Activated B cell treated with CpG ODN at 0.5 μM for 24 hours (primary cell): ENCODE results near the gene OXGR1. TPM values are rescaled to one million over a fixed set of nuclear protein-coding genes. Genes with fewer than 3 reads are reported as not detected.

ENCODE experiments used
- ATAC-seq: fragments of 200-7000 bp; cut with Tn5 transposase; one replicate; pipeline ENCODE4 v1.10.0; 2021; ENCODE audit warnings: low read depth, mild to moderate bottlenecking, moderate library complexity
- CTCF ChIA-PET: fragments of 350-600 bp; sonication (Branson Sonifier 250); formaldehyde crosslinking; loops from one replicate; lab custom pipeline; 2021; ENCODE audit warnings: antibody characterized with exemption; lab: Charles Lee
- POLR2A ChIA-PET: fragments of 350-600 bp; sonication (Branson Sonifier 250); formaldehyde crosslinking; loops from one replicate; lab custom pipeline; 2021; ENCODE audit warnings: antibody characterized with exemption; lab: Charles Lee
- DNase-seq: peaks from one replicate; pipeline ENCODE4 v3.0.0; 2022
- H3K27ac Mint-ChIP-seq: one replicate; pipeline ENCODE4 v1.8.0; 2020; ENCODE audit warnings: mixed read lengths
- H3K27me3 Mint-ChIP-seq: one replicate; pipeline ENCODE4 v1.8.0; 2021; ENCODE audit warnings: mixed read lengths
- H3K36me3 Mint-ChIP-seq: one replicate; pipeline ENCODE4 v1.8.0; 2021; ENCODE audit warnings: low read depth, mixed read lengths
- H3K4me1 Mint-ChIP-seq: one replicate; pipeline ENCODE4 v1.8.0; 2021; ENCODE audit warnings: mixed read lengths
- H3K4me3 Mint-ChIP-seq: one replicate; pipeline ENCODE4 v1.8.0; 2020; ENCODE audit warnings: mild to moderate bottlenecking, mixed read lengths
- H3K9me3 Mint-ChIP-seq: one replicate; pipeline ENCODE4 v1.8.0; 2020; ENCODE audit warnings: mixed read lengths
- intact Hi-C: fragments of 100-400 bp; cut with micrococcal nuclease; formaldehyde crosslinking; loops from one replicate; pipeline ENCODE4 v1.15.1; 2024
- total RNA-seq: library from RNA; stranded (reverse); gene quantifications from 2 replicates; pipeline ENCODE4 v1.2.3, GENCODE V29; 2022
- TF ChIP-seq, protein P1 (sequence below): fragments of 200-600 bp; IDR thresholded peaks from one replicate; pipeline ENCODE4 v1.8.0; 2022; ENCODE audit warnings: antibody characterized with exemption, mild to moderate bottlenecking

OXGR1 gene
- not detected in 2 replicates for total RNA-seq

- no peaks in the 10 kb centered on the region for H3K36me3 Mint-ChIP-seq
- POLR2A ChIA-PET, result no interaction called here
- peaks cover 7% of the 10 kb centered on the region for H3K4me1 Mint-ChIP-seq
- no peaks in the 10 kb centered on the region for H3K9me3 Mint-ChIP-seq
- H3K27ac Mint-ChIP-seq, result no peak within 1 kb of the TSS
- intact Hi-C loops, result no loop called here
- peaks cover 28% of the 10 kb centered on the region for H3K27me3 Mint-ChIP-seq
- CTCF ChIA-PET, result no interaction called here
- DNase-seq (no peak), ATAC-seq (no peak)
- TF ChIP-seq, protein P1, sequence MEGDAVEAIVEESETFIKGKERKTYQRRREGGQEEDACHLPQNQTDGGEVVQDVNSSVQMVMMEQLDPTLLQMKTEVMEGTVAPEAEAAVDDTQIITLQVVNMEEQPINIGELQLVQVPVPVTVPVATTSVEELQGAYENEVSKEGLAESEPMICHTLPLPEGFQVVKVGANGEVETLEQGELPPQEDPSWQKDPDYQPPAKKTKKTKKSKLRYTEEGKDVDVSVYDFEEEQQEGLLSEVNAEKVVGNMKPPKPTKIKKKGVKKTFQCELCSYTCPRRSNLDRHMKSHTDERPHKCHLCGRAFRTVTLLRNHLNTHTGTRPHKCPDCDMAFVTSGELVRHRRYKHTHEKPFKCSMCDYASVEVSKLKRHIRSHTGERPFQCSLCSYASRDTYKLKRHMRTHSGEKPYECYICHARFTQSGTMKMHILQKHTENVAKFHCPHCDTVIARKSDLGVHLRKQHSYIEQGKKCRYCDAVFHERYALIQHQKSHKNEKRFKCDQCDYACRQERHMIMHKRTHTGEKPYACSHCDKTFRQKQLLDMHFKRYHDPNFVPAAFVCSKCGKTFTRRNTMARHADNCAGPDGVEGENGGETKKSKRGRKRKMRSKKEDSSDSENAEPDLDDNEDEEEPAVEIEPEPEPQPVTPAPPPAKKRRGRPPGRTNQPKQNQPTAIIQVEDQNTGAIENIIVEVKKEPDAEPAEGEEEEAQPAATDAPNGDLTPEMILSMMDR, result no peak
- peak within 1 kb of the TSS; percentile 16 for H3K4me3 Mint-ChIP-seq
Measured at GRCh38 chr13:96994017-96994857, at the start of gene OXGR1. OXGR1 (minus strand) TSS chr13:96994476; CDS start chr13:96987759, 6,717 bp downstream.

GRCh38 chr13:97043302-97043701 is 49.0 kb upstream of the OXGR1 start:
- ChIA-PET CTCF (no interaction called here), POLR2A (no interaction called here)
- Mint-ChIP-seq H3K9me3 (peaks cover 2% of the 10 kb centered on the region), H3K4me3 (no peak overlapping the region), H3K27ac (no peak overlapping the region), H3K27me3 (no peaks in the 10 kb centered on the region), H3K36me3 (no peaks in the 10 kb centered on the region), H3K4me1 (no peaks in the 10 kb centered on the region)
- intact Hi-C loops, result no loop called here
- no peak for ATAC-seq
- DNase-seq, result no peak
- TF ChIP-seq, protein P1, result no peak

DNA sequence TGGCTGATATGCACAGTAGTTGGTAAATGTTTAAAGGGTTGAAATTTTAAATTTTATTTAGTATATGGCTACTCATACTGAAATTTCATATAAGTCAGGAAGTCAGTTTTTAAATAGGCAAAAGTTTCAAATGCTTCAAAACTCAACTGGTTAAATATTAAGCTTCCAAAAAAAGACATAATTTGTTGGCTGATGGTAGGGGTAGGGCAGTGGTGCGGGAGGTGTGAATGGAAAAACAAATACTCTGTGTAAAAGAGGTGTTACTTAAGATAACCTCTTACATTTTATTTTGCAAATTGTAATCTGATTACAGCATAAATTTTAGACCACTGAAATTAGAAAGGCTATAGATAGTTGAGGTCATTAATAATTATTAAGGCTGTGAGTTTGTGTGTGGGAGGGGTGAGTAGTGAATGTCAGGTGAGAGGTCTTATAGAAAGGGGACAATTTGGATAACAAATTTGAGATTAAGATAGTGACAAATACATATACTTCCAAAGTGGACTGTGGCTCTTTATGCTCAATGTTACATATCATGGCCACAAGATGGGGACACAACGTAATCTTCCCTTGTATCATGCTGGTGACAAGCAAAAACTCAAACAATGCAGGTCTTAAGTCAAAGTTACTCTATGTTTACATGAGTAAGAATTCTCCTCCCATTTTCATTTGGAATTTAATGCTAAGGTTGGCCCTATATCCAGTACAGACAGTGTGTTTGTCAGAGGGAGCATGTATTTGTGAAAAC is 36.6 kb upstream of the OXGR1 start:
- ChIA-PET CTCF (no interaction called here), POLR2A (no interaction called here)
- H3K27me3 Mint-ChIP-seq, result peaks cover 6% of the 10 kb centered on the region
- no peak overlapping the region for H3K4me3 Mint-ChIP-seq
- no peak overlapping the region for H3K27ac Mint-ChIP-seq
- DNase-seq (no peak), ATAC-seq (no peak)
- H3K9me3 Mint-ChIP-seq, result no peaks in the 10 kb centered on the region
- H3K4me1 Mint-ChIP-seq, result no peaks in the 10 kb centered on the region
- no peaks in the 10 kb centered on the region for H3K36me3 Mint-ChIP-seq
- intact Hi-C loops, result no loop called here
- TF ChIP-seq, protein P1, result no peak

GRCh38 chr13:97028441-97029299 is 34.4 kb upstream of the OXGR1 start:
- H3K27me3 Mint-ChIP-seq, result peaks cover 10% of the 10 kb centered on the region
- ATAC-seq, result no peak

More at GRCh38 chr13:97028441-97029299, 34.4 kb upstream of the OXGR1 start:
- intact Hi-C loops, result loop anchor here (2.0 kb wide), 1 partner anchor 1008 kb away; no protein-coding TSS in a partner anchor
- POLR2A ChIA-PET, result no interaction called here
- CTCF ChIA-PET, result interaction anchor here (0.9 to 1.0 kb wide), 2 partner anchors 10 to 1009 kb away, joined by 3 to 4 read pairs; no protein-coding TSS in a partner anchor
- Mint-ChIP-seq H3K4me1 (no peaks in the 10 kb centered on the region), H3K4me3 (no peak overlapping the region), H3K36me3 (no peaks in the 10 kb centered on the region), H3K9me3 (no peaks in the 10 kb centered on the region), H3K27ac (no peak overlapping the region)
- TF ChIP-seq, protein P1, result peak; percentile 84
- no peak for DNase-seq
